HG03342 (cell line): ENCODE data around the gene WDR5.

Source experiments
- ATAC-seq: cut with Tn5 transposase; IDR thresholded peaks from one replicate; pipeline ENCODE4 v1.9.1; 2021; ENCODE audit warnings: mild to moderate bottlenecking, moderate library complexity; ENCODE audit not compliant: unreplicated experiment

WDR5 gene

DNA sequence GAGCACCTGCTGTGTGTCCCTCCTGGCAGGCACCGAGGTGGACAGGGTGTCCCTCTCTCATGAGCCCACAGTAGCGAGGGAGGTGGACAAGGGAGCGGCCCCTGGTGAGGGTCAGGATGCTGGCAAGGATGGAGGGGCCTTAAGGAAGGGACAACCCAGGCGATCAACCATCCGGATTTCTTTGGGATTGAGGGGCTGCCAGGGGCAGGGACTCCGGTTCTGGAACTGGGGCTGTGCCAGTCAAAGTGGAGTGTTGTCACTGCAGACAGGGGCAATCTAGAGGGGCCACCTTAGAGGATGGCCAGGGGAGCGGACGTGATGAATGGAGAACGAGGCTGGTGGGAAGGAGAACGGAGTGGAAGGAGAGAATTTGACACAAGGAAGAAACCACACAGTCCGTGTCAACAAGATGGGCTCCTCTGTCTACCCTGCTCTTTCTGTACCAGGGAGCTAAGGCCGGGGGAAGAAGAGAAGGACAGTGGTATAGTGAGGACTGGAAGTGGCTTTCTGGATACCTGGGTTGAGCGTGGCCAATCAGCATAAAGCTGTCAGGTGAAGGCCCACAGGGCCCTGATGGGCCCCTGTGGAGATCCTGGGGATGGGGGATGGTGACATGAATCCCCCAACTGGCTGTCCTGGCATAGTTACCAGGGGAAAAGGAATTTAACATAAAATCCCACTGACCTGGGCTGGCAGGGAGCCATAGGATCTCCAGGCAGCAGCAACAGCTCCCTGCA lies 4.2 kb upstream of the WDR5 start:
- no peak for ATAC-seq

DNA sequence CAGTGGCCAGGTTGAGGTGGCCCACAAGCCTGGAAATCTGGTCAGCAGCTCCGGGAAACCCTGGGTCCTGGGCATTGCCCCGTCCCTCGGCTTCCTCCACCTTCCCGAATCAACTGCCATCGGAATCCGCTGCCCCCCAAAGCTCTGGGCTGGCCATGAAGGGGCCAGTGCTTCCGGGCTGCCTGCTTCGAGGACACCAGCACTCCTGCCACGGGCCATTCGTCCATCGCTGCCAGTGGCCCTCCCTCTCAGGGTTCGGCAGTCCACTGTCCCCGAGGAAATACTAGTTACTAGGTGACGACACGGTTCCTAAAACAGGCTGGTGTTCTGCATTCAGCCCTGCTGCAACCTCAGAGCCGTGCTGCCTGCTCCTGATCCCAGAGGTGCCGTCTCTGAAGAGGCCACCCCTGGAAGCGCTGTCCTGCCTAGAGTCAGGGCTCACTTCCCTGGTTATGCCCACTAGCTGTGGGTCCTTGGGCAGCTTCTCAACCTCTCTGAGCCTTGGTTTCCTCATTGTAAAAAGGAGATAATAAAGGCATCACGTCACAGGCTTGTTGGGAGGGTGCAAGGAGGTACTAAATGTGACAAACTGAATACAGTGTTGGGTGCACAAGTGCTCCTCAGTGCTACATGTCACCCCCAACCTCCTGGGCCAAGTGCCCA lies 3.5 kb upstream of the WDR5 start:
- ATAC-seq = no peak

DNA sequence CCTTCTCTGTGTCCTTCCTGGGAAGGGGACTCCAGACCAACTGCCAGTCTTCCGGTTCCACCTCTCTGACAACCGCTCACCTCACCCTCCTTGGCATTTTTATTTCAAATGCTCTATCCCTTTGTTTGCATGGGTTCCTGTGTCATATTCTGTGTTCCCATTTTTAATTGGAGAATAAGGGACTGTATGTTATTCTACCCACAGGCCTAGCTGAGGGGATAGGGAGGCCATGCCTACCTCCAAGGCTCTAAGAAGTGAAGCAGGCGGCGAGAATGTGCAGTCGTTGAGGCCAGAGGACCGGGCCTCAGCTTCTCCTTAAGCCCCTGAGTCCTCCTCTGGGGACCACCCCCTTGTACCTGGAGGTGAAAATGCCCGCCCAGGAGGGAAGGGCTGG lies 936 bp upstream of the WDR5 start:
- no peak for ATAC-seq

DNA sequence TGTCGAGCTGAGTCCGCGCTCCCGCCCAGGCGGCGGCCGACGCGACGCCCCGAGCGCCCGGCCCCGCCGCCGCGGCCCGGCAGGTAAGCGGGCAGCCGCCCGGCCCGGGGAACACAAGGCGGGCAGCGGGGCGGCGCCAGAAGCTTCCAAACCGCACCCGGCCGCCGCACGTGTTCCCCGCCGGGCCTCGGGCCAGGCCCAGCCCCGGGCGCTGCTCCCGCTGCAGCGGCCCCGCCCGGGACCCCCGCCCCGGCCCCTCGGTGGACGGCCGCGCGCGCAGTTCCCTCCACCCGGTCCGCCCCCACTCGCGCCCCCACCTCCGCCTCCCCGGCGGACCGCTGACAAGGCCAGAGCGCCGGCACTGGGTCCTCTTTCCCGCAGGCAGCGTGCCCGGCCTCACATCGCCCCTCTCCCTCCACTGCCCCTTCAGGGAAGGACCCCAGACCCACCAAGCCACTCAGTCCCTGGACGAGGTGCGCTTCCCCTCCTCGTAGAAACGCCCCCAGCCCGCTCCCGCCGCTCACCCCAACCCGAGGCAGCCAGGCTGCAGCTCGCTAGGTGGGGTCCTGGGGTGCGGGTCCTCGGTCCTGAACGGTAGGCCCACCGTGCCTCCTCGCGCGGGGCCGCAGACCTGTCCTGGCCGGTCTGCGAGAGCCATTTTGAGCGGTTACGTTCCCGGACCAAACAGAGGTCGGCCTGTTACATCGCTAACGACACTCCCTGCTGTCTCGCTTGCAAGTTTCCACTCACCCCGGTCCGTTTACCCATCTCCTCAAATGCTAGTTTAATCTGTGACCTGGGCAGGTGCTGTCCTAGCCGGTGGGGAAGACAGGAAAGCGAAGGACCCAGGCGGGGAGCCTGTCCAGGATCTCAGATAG lies 475 bp downstream of the WDR5 start:
- peak; percentile 16 for ATAC-seq

DNA sequence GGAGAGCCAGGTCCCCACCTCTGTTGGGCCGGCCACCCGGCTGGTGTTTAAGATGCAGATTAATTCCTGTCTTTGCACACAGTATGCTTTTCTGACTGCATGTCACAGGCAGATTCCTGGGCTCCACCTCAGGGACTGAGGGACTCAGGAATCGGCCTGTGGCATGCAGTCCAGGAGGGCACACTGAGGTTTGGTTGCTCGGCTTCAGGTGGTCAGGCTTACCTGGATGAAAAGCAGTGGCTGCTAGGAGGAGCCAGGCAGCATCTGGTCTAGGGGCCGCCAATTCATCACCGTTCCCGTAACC lies 1.1 kb downstream of the WDR5 start:
- ATAC-seq = no peak

DNA sequence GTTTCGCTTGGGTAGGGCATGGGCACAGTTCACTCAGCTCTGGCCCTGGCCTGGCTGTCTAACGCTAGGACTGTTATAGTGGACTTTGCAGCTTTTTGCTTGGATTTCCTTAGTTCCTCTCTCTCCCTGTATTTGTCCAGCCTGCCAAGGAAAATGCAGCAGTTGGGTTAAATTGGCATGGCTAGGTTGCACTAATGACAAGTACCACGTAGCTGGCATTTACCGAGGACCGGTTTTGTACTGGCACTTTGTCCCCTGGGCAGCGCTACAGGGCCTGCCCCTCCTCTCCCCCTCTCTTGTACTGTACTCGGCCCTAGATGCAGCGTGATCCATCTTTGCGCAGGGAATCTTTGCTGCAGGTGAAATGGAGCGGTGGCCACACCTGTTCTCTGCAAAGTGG lies 2.4 kb downstream of the WDR5 start:
- ATAC-seq = no peak

DNA sequence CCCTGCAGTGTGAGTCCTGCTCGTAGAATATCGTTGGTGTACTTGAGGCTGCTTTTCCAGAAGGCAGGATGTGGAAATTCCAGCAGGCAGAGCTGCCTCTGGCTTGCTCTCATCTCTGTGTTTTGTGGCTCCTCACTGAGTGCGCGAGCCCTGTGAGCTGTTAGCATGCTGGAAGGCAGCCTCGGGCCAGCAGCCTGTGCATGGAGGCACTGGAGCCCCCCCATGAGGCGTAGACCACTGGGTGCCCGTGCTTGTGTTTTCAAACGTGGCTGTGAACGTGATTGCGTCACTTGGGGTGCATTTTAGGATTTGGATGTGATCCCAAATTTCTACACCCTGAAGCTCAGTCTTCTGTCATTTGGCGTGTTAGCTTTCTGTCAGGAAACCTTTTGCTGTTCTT lies 3.2 kb downstream of the WDR5 start:
- ATAC-seq = no peak

DNA sequence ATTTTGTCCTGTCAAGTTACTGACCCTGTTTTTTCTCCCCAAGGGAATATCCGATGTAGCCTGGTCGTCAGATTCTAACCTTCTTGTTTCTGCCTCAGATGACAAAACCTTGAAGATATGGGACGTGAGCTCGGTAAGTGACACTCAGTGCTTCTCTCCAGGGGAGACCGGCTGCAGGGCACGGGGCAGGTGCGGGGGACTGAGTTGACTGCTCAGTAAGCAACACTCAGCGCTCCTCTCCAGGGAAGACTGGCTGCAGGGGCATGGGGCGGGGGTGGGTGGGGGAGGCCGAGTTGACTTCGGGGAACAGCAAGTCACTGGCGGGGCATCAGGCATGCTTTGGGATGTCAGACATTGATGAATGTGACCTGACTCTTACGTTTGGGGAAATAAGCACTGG lies 6.0 kb downstream of the WDR5 start:
- no peak for ATAC-seq

DNA sequence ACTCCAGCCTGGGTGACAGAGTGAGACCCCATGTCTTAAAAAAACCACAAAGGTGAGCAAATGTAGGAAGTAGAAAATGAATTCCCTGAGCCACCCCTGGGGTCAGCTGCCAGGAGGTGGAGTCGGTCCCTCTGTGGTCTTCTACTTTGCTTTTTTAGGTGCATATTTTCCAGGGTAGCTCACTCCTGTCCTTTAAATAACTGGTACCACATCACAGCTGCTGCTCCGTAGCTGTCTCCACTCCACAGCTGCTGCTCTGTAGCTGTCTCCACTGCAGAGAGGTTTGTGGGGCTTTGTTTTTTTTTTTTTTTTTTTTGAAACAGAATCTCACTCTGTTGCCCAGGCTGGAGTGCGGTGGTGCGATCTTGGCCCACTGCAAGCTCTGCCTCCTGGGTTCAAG lies 8.9 kb downstream of the WDR5 start:
- no peak for ATAC-seq

DNA sequence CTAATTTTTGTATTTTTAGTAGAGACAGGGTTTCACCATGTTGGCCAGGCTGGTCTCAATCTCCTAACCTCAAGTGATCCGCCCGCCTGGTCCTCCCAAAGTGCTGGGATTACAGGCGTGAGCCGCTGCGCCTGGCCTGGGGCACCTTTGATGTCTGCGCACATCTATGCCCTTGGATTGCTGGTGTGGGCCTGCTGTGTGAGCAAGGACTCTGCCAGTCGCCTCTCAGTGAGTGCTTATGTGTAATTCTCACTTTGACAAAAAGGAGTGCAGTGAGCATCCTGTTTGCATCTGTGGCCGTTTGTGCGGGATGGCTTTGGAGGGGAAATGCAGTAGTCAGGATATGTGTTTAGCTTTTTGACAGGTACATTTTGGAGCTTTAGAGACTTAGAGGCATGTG lies 9.4 kb downstream of the WDR5 start:
- no peak for ATAC-seq

DNA sequence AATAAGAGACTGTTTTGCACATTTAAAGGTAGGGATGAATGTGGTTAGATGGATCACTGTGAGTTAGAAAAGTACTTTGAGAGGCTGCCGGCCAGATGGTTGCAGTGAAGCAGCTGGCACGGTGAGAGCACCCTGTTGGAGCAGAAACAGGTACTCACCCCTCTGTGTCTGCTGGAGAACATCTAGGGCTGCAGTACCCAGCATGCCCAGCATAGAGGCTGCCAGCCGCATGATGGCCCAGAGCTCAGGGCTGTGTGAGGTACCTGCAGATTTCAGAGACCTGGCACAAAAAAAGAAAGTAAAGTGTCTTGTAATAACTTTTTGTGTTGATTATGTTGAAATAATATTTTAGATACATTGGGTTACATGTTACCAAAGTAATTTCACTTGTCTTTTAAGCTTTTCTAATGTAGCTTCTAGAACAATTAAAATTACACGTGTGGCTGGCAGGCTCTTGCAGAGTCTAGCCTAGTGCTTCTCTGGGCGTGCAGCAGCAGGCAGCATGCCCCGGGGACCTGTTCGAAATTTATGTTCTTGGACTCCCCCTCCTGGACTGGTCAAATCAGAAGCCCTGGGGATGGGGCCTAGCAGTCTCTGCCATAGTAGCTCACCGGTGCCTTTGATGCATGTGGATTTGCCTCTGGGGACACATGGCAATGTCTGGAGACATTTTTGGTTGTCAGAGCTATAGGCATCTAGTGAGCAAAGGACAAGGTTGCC lies 11.1 kb downstream of the WDR5 start:
- ATAC-seq = no peak

DNA sequence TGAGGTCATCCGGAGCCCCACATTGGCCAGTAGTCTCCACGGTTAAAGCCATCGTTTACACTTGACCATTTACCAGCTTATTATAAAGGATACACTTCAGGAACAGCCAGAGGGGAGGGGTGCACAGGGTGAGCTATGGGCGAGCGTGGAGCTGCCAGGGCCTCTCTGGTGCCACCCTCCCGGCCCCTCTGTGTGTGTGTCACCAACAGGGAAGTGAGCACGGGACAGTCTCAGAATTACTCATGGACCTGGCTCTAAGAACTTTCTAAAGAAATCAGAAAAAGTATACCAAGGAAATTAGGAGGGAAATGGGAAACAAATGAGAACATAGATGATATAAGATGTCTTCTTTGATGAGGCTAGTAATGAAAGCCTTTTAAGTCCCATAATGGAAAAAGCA lies 13.5 kb downstream of the WDR5 start:
- ATAC-seq = no peak

DNA sequence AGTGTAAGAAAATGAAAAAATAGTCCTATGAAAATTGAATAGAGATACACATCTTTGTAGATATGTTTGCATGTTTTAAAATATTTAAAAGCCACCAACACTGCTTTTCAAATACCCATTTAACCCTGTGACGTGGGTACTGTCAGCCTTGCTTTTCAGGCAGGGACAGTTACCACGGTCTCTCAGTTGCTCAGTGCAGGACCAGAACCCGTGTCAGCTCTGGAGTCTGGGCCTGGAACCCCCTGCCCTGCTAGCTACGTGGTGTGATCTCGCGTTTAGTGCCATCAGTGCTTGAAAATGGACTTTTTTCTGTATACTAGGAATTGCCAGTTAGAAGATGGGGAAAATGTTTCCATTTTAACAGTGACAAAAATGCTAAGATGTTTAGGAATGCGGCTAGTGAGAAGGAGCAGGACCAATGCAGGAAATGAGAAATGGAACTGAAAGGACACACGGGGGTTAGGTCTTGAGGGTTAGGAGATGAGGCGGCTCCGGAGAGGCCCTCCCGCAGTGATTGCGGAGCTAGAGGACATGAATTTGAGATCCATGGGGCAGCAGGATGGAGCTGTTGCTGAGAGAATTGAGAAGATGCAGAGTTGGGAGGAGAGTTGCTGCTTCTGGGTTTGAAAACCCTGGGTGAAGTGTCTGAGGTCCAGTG lies 14.8 kb downstream of the WDR5 start:
- ATAC-seq = no peak

DNA sequence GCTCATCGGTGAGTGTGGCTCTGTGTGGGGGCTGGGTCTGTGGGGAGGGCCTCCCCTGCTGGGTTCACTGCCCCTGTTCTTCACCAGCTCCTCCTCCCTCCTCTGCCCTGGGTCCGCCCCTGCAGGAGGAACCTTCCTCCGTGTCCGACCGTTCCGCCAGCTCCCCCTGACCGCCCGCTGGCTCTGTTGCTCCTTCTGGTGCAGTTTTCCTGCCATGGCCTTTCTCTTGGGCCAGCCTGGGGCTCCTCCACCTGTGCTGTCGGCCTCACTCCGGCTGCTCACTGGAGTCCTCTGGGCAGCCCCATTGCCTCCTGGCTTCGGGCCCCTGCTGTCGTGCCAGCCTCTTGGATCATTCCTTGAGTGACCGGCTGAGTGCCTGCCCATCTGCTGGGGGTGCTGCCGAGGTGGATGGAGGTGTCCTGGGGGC lies 16.2 kb downstream of the WDR5 start:
- no peak for ATAC-seq

DNA sequence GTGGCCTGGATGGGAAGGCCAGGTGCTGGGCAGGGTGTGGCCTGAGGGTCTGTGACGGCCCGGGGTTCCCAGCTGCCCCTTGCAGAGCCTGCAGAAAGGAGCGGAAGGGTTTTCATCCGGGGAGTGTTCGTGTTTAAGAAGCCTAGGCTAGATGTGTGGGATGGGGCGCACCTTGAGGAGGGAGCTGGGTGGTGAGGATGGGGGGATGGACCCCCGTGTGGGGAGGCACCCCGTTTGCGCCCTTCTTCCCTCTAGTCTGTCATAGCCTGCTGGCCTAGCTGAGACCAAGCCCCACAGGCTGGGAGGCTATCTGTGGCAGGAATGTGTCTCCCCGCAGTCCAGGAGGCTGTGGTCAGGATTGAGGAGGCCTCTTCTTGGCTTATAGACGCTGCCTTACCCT lies 16.6 kb downstream of the WDR5 start:
- no peak for ATAC-seq

DNA sequence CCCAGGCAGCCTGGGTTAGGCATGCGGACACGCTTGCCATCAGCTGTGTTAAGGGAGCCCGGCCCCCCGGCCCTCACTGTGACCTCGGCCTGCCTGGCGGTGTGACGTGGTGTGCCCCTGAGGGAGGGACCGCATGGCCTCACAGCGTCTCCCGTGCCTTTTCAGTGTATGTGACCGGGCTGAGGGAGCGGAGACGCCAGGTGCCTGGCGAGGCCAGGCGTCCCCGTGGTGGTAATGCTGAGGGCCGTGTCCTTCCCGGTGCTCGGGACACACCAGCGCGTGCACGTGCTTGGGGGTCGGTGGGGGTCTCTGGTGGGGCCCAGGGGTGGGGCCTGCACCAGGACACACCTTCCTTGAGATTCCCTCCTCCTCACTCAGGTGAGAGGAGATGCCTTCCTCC lies 17.6 kb downstream of the WDR5 start:
- ATAC-seq = no peak

DNA sequence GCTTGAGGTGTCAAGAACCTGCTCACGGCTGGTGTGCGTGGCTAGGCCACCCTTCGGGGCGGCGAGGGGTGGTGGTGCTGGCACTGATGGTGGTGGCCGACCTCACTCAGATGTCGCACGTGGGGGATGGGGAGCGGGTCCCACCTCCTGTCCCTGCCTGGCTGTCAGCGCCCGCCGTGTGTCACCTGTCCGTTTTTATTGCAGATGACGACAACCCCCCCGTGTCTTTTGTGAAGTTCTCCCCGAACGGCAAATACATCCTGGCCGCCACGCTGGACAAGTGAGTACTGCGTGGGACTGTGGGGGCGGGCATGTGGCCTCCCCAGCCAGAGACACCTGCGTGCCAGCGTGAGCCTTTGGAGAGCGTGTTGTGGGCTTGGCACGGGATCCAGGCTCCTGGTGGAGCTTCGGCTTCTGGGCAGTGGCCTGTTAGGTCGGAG lies 18.4 kb downstream of the WDR5 start:
- no peak for ATAC-seq

DNA sequence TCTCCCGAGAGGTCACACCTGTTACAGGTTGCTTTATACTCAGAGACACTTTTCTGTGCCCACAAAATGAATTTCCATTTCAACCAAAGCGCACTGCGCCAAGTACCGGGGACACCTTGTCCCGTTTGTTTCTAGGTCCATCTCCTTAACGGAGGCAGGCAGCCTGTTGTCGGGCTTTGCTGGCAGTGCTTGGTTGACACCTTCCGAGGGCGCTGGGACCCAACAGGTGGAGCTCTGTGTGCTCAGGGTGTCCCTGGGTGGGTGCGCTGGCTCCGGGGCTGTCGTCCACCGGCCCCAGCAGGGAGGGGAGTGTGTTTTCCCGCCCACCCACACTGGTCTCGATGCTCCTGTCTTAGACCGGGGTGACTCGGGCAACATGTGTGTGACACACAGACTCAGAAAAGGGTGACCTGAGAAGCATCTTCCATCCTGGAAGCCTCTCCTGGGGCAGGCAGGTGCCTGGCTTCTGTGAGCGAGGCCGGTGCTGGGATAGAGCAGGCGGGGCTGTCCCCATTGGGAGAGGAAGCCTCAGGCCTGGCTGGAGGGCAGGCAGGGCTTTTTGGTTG lies 20.0 kb downstream of the WDR5 start:
- ATAC-seq = no peak

DNA sequence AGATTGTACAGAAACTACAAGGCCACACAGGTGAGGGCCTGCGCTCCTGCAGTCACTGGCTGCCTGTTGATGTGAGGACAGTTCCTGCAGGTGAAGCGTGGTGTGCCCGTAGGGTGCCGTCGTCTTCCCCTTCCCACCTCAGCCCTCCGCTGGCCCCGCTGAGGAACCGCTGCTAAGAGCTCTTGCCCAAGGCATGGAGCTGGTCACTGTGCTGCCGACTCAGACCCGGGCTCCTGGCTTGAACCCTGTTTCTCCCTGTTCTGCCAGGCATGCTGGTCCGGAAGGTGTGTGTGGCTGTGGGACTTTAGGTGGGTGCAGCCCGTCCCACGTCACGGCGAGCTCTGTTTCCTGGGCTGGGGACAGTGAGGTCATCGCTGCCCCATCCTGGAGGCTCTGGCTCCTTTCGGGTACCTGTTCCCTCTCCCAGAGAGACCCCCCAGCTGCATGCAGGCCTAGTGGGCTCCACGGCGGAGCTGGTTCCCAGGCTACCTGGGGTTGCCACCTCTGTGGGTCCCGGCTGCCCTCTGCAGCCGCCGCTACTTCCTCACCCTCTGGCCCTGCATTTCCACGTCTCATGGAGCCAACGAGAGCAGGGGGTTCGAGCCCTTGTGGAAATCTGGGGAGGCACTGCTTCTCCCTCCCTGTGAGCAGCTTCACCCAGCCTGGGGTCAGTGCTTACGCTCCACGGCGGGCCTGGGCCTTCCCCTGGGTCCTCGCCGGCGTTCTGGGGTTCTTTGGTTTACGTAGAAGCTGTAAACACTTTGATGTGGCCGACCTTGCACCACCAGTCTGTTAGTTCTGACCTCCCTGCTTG lies 20.9 kb downstream of the WDR5 start:
- ATAC-seq = no peak
